Measurements from ENCODE around the gene AMDHD2.
"Not testable (repeated sequence)": the region's sequence is repeated elsewhere in the genome, so short reads cannot be mapped to it uniquely, and the experiment has no call there.

The AMDHD2 gene

DNA sequence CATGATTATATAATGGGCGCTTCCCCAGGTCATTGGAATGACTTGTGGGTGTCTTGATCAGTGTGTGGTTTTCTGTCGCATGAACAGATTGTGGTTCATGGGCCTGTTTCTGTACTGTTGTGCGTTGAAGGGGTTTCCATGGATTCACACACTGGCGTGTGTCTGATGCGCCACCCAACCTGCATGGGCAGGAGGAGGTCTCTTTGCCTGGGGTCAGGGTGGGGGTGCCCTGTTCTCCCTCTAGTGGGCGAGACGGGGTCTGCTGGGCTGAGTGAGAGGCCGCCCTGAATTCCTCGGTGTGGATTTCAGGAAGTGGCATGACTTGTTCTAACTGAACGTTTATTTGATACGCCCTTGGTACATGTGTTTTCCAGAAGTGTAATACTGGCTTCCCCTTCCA, 60.0 kb downstream of the AMDHD2 start:
- H3K4me1 ChIP-seq (ENCODE audit: control insufficient read depth, insufficient read depth, low read length, poor library complexity, severe bottlenecking); H3K27me3 ChIP-seq (replicated peaks; ENCODE audit: control insufficient read depth, insufficient read depth, low read length, poor library complexity, severe bottlenecking); H3K27ac ChIP-seq (ENCODE audit: insufficient read depth, low read length, poor library complexity, severe bottlenecking); H3K9me3 ChIP-seq (ENCODE audit: control insufficient read depth, low read length); DNase-seq; H3K36me3 ChIP-seq (ENCODE audit: control insufficient read depth, insufficient read depth, low read length); H3K4me3 ChIP-seq (ENCODE audit: insufficient read depth, low read depth, low read length, poor library complexity, severe bottlenecking): not testable (repeated sequence)

GRCh38 chr16:2580818-2581217, 60.6 kb downstream of the AMDHD2 start:
- not testable (repeated sequence) for DNase-seq

More at GRCh38 chr16:2580818-2581217, 60.6 kb downstream of the AMDHD2 start:
- not testable (repeated sequence) for H3K4me3 ChIP-seq (ENCODE audit: insufficient read depth, low read depth, low read length, poor library complexity, severe bottlenecking); H3K27me3 ChIP-seq (replicated peaks; ENCODE audit: control insufficient read depth, insufficient read depth, low read length, poor library complexity, severe bottlenecking); H3K27ac ChIP-seq (ENCODE audit: insufficient read depth, low read length, poor library complexity, severe bottlenecking); H3K4me1 ChIP-seq (ENCODE audit: control insufficient read depth, insufficient read depth, low read length, poor library complexity, severe bottlenecking); H3K9me3 ChIP-seq (ENCODE audit: control insufficient read depth, low read length)
- H3K36me3 ChIP-seq (ENCODE audit: control insufficient read depth, insufficient read depth, low read length) = peaks cover 12% of the 10 kb centered on the region
